HepG2 (cell line): ENCODE results near the gene BABAM2. TPM values are rescaled to one million over a fixed set of nuclear protein-coding genes. Genes with fewer than 3 reads are reported as not detected.

Source experiments
- ATAC-seq: fragments of 200-7000 bp; cut with Tn5 transposase; 3 replicates; pipeline ENCODE4 v1.9.1; 2020; ENCODE audit warnings: mild to moderate bottlenecking, moderate library complexity
- BruUV-seq: library from RNA; stranded (reverse); fragments of 400-500 nt; replicated peaks from 2 replicates; lab custom pipeline; 2021; lab: Mats Ljungman, UMichigan
- CTCF ChIA-PET: fragments of 300-600 bp; formaldehyde crosslinking; extraction: SDS; loops from one replicate; lab custom pipeline; 2021; ENCODE audit warnings: low total read pairs, inconsistent platforms, low intra/inter-chr PET ratio; lab: Yijun Ruan, JAX
- POLR2A ChIA-PET: fragments of 350-600 bp; sonication (Branson Sonifier 250); formaldehyde crosslinking; loops from one replicate; lab custom pipeline; 2020; ENCODE audit warnings: antibody characterized with exemption, inconsistent platforms; lab: Yijun Ruan, JAX
- DNase-seq: peaks from one replicate; pipeline ENCODE4 v3.0.0-alpha.2; 2015; ENCODE audit warnings: low spot score
- FAIRE-seq: peaks from 3 replicates; lab custom pipeline; 2011; peaks lifted over from hg19 to GRCh38; lab: Jason Lieb, UNC
- H2AFZ ChIP-seq: one replicate; pipeline ENCODE4 v1.6.1; 2011; ENCODE audit warnings: low read length, inconsistent platforms
- H3K27ac ChIP-seq: fragments of 300-600 bp; 3 replicates; pipeline ENCODE4 v1.8.0; 2011; ENCODE audit warnings: mixed run types, mild to moderate bottlenecking, mixed read lengths, low read length, inconsistent platforms; ENCODE audit not compliant: insufficient read depth; ENCODE audit errors: extremely low read length
- H3K27me3 ChIP-seq, 2 experiments: fragments of 200-600 bp in 1 of 2; 2 replicates in 1 of 2; 3 replicates in 1 of 2; pipeline versions ENCODE4 v1.6.0 to v1.8.0; 2011; ENCODE audit warnings: low read length in 2 of 2, mild to moderate bottlenecking in 2 of 2, moderate library complexity in 2 of 2, inconsistent platforms in 1 of 2; ENCODE audit not compliant: insufficient read depth in 2 of 2, control insufficient read depth in 1 of 2
- H3K36me3 ChIP-seq, 2 experiments: fragments of 200-600 bp in 1 of 2; replicated peaks in 1 of 2; 2 replicates in 1 of 2; 3 replicates in 1 of 2; pipeline versions ENCODE4 v1.5.1 to v1.8.0; 2011; ENCODE audit warnings: low read length in 2 of 2, inconsistent platforms in 1 of 2; ENCODE audit not compliant: insufficient read depth in 2 of 2, control insufficient read depth in 1 of 2
- H3K4me1 ChIP-seq: 2 replicates; pipeline ENCODE4 v1.5.1; 2012; ENCODE audit warnings: low read length, inconsistent platforms; ENCODE audit not compliant: insufficient read depth
- H3K4me2 ChIP-seq: 2 replicates; pipeline ENCODE4 v1.6.0; 2011; ENCODE audit warnings: low read depth, low read length, inconsistent platforms
- H3K4me3 ChIP-seq, 3 experiments: fragments of 200-600 bp in 1 of 3; sonication (generic), shearing (Covaris generic) in 1 of 3; replicated peaks in 1 of 3; 2 replicates each; pipeline ENCODE4 v1.5.1; 2011 to 2016; ENCODE audit warnings: low read length in 3 of 3, inconsistent platforms in 2 of 3, low read depth in 2 of 3, mild to moderate bottlenecking in 2 of 3, control low read depth in 1 of 3, mixed read lengths in 1 of 3; ENCODE audit not compliant: insufficient read depth in 1 of 3
- H3K79me2 ChIP-seq: one replicate; pipeline ENCODE4 v1.6.1; 2011; ENCODE audit warnings: low read length, inconsistent platforms; ENCODE audit not compliant: insufficient read depth
- H3K9ac ChIP-seq: 2 replicates; pipeline ENCODE4 v1.6.0; 2011; ENCODE audit warnings: mild to moderate bottlenecking, low read depth, low read length, inconsistent platforms; ENCODE audit not compliant: insufficient read depth
- H3K9me3 ChIP-seq: 2 replicates; pipeline ENCODE4 v1.5.1; 2012; ENCODE audit warnings: mild to moderate bottlenecking, low read length
- H4K20me1 ChIP-seq: 2 replicates; pipeline ENCODE4 v1.6.0; 2011; ENCODE audit warnings: inconsistent platforms, mild to moderate bottlenecking, low read length, moderate library complexity; ENCODE audit not compliant: insufficient read depth
- FOXA3 ChIP-seq: IDR thresholded peaks from 2 replicates; pipeline ENCODE4 v1.6.1; 2016; ENCODE audit warnings: missing genetic modification reagents, missing compliant biosample characterization
- FOXO1 ChIP-seq: sonication (generic); formaldehyde crosslinking; IDR thresholded peaks from 2 replicates; pipeline ENCODE4 v1.4.0; 2020; ENCODE audit warnings: missing genetic modification reagents
- FOXP1 ChIP-seq, 2 experiments: fragments of 450-650 bp in 1 of 2; IDR thresholded peaks; 2 replicates each; pipeline ENCODE4 v1.6.1; 2017 to 2018; ENCODE audit warnings: antibody characterized with exemption in 1 of 2
- JUND ChIP-seq: sonication (generic); formaldehyde crosslinking; IDR thresholded peaks from 2 replicates; pipeline ENCODE4 v1.8.0; 2022; ENCODE audit warnings: mild to moderate bottlenecking, missing genetic modification reagents
- KDM1A ChIP-seq: IDR thresholded peaks from 2 replicates; pipeline ENCODE4 v1.6.1; 2016; ENCODE audit warnings: missing compliant biosample characterization
- MAF1 ChIP-seq: sonication (generic); formaldehyde crosslinking; IDR thresholded peaks from 2 replicates; pipeline ENCODE4 v1.5.0; 2020; ENCODE audit warnings: missing genetic modification reagents, borderline replicate concordance
- RBAK ChIP-seq: sonication (generic); formaldehyde crosslinking; IDR thresholded peaks from 2 replicates; pipeline ENCODE4 v1.5.1; 2020; ENCODE audit warnings: mild to moderate bottlenecking, missing genetic modification reagents
- SIN3B ChIP-seq: fragments of 150-350 bp; IDR thresholded peaks from 2 replicates; pipeline ENCODE4 v1.6.1; 2014; ENCODE audit warnings: low read length
- SP4 ChIP-seq: sonication (generic); formaldehyde crosslinking; IDR thresholded peaks from 2 replicates; pipeline ENCODE4 v1.8.1; 2023; ENCODE audit warnings: mild to moderate bottlenecking, missing genetic modification reagents
- TAF15 ChIP-seq: fragments of 200-400 bp; formaldehyde crosslinking; IDR thresholded peaks from one replicate; pipeline ENCODE4 v1.6.1; 2018; ENCODE audit warnings: mild to moderate bottlenecking, low read depth, low read length; ENCODE audit not compliant: poor library complexity, severe bottlenecking
- ZBTB7B ChIP-seq: sonication (generic); formaldehyde crosslinking; IDR thresholded peaks from 2 replicates; pipeline ENCODE4 v1.4.0; 2020; ENCODE audit warnings: missing genetic modification reagents
- ZFAT ChIP-seq: sonication (generic); formaldehyde crosslinking; conservative IDR thresholded peaks from 2 replicates; pipeline ENCODE4 v1.8.1; 2023; ENCODE audit warnings: missing genetic modification reagents, inconsistent platforms
- ZNF563 ChIP-seq: sonication (generic); formaldehyde crosslinking; IDR thresholded peaks from 2 replicates; pipeline ENCODE4 v1.8.0; 2022; ENCODE audit warnings: mild to moderate bottlenecking, moderate library complexity, missing genetic modification reagents
- ZSCAN5A ChIP-seq: sonication (generic); formaldehyde crosslinking; IDR thresholded peaks from 2 replicates; pipeline ENCODE4 v1.8.0; 2022; ENCODE audit warnings: mild to moderate bottlenecking, missing genetic modification reagents, borderline replicate concordance
- WGBS: methylation state at CpG from one replicate; pipeline ENCODE4 v1.1.6; 2017; ENCODE audit warnings: low lambda C conversion rate; 5-methylcytosine and 5-hydroxymethylcytosine counted together
- in situ Hi-C: cut with HindIII; loops from 2 replicates; pipeline ENCODE4 v1.10.0; 2017; ENCODE audit warnings: low pct_unique_long_range_greater_than_20kb; ENCODE audit not compliant: extremely low pct_ligation_motif_present
- intact Hi-C: fragments of 100-400 bp; cut with micrococcal nuclease; formaldehyde crosslinking; loops from one replicate; pipeline ENCODE4 v1.10.0; 2022; ENCODE audit not compliant: unreplicated experiment
- polyA plus RNA-seq, 8 experiments: library from polyadenylated mRNA; depleted of rRNA in 3 of 8; stranded (reverse) in 7 of 8; unstranded in 1 of 8; fragments of >200 nt; fragmentation: Illumina TruSeq in 4 of 8; extraction: Trizol in 4 of 8; gene quantifications; 2 replicates each; pipeline versions ENCODE4 v1.2.1 to v1.2.3, GENCODE V29; 2011 to 2016; ENCODE audit warnings: low read depth in 4 of 8, missing spikeins in 1 of 8, mixed read lengths in 1 of 8; ENCODE audit not compliant: insufficient read depth in 1 of 8
- total RNA-seq, 5 experiments: library from RNA; depleted of rRNA; stranded (reverse); fragments of >200 nt; fragmentation: Illumina TruSeq; extraction: Trizol; gene quantifications; 2 replicates each; pipeline ENCODE4 v1.2.3, GENCODE V29; 2016; ENCODE audit warnings: low read depth in 1 of 5

Gene BABAM2
- total and polyA plus RNA-seq, 2 of the 13 experiments (the other 11 are each of a cell fraction or from before 2014, with no cell fraction given), result 24.9 to 28.0 TPM

DNA sequence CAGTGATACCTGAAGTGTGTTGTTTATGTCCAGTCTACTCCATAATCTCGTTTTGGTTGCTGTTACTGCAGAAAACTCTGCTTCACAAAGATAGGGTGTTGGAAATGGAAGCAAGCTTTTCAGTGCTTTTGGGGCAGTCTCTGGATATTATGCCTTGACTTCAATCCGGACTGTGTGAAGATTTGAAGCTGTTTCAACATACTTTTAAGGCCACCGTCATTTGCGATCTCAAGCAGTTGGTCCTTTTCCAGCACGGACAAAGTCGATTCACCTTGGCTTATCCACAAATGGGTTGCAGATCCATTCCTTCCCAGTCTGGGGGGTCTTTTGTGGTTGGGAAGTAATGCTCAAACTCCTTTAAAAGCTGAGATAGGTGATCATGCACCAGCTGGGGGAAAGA, 20.8 kb upstream of the BABAM2 start:
- H3K27me3 ChIP-seq, result no peaks in the 10 kb centered on the region
- WGBS, result 82% methylated on average over 6 of the region's 6 CpGs
- H3K9ac ChIP-seq, result no peak overlapping the region
- TF ChIP-seq ZBTB7B (CRISPR knock-in tag) (no peak), ZNF563 (CRISPR knock-in tag) (no peak), FOXO1 (CRISPR knock-in tag) (no peak), FOXP1 (IDR thresholded peaks at IDR 0.05) (no peak), FOXP1 (CRISPR knock-in tag; IDR thresholded peaks at IDR 0.05) (no peak), FOXA3 (CRISPR knock-in tag) (no peak), KDM1A (CRISPR knock-in tag) (no peak), SP4 (no peak), RBAK (CRISPR knock-in tag) (no peak), ZSCAN5A (CRISPR knock-in tag) (no peak), SIN3B (no peak), JUND (no peak), ZFAT (CRISPR knock-in tag) (no peak), MAF1 (CRISPR knock-in tag) (no peak), TAF15 (no peak)
- intact Hi-C loops (no loop called here), in situ Hi-C loops (no loop called here)
- ChIA-PET CTCF (no interaction called here), POLR2A (interaction anchor here (1.4 kb wide), 1 partner anchor 20 kb away, joined by 4 read pairs; the partner anchor contains the start of genes BABAM2 and RBKS)
- ATAC-seq, result no peak
- H3K4me2 ChIP-seq, result no peak overlapping the region
- H2AFZ ChIP-seq, result no peak overlapping the region
- H3K9me3 ChIP-seq, result no peaks in the 10 kb centered on the region
- no TSS peak for BruUV-seq
- H3K4me1 ChIP-seq, result peaks cover 19% of the 10 kb centered on the region
- no peak overlapping the region for H3K27ac ChIP-seq
- no peaks in the 10 kb centered on the region for H3K79me2 ChIP-seq
- no peaks in the 10 kb centered on the region; a peak in 1 of 5 replicates for H3K36me3 ChIP-seq
- no peaks in the 10 kb centered on the region for H4K20me1 ChIP-seq
- FAIRE-seq, result no peak
- DNase-seq, result no peak
- no peak overlapping the region for H3K4me3 ChIP-seq
